T follicular helper cell (primary cell): ENCODE measurements around the gene HOXB9.
A peak's percentile ranks its signal among the peaks of the same experiment; 100 is the strongest.

Source experiments
- DNase-seq: peaks from one replicate; pipeline ENCODE4 v3.0.0-alpha.2; 2020; ENCODE audit warnings: low read depth
- total RNA-seq, 2 experiments: gene quantifications; one replicate each; lab custom pipeline; 2026; lab: John Stamatoyannopoulos, UW

The HOXB9 gene
- 0 to 2.6 reads per million in 2 experiments for total RNA-seq

- no peak for DNase-seq
These were observed at the start of gene HOXB9 for GRCh38 chr17:48626245-48627117. TSS of gene HOXB9 (minus strand) at chr17:48626358. CDS start at chr17:48626269, 89 bp downstream.

DNA sequence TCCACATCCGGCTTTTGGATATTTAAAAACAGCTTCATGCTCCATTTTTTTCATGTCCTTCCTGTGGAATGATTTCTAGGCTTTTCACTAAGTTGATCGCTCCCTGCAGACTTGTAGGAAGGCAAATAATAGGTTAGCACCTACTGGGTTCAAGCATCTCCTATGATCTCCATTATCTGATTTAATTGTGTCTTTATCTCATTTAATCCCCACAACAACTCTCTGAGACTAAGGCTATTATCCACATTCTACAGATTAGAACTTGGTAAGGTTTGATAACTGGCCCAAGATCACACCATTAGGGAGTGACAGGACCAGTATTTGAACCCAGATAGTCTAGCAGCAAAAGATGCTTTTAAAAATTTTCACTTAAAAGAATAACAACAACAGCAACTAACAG lies 46.2 kb upstream of the HOXB9 start:
- no peak for DNase-seq

DNA sequence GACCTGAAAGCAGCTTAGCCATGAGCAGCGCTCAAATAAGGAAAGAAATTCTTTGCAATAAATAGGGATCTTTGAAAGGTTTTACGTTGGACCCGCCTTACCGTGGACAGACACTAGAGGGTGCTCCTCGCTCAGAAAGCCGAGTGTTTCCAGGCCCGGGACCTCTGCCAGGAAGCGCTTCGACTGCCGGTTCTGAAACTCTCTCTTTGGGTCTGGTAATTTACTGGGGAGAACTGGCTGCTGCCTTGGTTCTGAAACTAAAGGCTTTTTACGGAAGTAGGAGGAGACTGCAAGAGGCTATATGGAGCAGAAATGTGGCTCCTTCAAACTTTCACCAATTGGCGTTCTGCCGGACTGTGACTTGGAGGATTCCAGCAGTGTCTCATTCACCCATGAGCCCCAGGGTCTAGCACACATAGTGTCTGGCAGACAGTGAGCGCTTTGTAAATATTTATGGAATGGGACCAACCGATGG lies 45.6 kb upstream of the HOXB9 start:
- peak; percentile 54 for DNase-seq

DNA sequence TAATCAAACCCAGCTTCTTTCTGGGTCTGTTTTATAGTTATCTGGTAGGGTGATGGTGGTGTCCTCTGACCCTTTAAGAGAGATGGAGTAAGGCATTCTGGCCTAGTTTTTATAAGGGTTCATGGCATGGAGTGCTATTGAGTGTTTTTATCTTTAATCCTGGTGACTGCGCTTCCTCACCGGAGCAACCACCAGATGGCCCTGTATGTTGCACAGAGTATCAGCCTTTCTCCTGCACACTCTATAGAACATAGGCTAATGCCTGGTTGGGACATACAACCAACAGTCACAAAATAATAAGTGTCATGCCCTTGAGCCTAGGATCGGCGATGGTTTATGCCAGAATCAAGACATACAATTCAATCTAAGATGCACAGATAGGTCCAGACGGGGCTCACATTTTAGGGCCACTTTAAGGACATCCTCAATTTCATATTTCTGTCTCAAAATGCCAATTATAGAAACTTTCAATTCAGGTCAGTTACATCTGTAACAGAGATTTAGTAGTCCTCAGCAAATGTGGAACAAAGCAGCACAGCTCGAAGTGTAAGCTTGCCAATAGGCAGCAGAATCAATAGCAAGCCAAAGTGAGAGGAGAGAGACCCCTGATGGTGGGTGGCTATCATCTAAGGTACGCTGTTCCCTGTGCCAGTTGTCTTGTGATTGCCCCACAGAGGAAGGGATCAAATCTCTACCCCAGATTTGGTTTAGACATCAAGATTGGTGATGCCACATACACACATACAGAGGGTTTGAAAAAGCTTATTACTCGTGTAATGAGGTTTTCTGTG lies 37.2 kb upstream of the HOXB9 start:
- no peak for DNase-seq

GRCh38 chr17:48655913-48656312 lies 29.8 kb upstream of the HOXB9 start:
- DNase-seq = no peak

DNA sequence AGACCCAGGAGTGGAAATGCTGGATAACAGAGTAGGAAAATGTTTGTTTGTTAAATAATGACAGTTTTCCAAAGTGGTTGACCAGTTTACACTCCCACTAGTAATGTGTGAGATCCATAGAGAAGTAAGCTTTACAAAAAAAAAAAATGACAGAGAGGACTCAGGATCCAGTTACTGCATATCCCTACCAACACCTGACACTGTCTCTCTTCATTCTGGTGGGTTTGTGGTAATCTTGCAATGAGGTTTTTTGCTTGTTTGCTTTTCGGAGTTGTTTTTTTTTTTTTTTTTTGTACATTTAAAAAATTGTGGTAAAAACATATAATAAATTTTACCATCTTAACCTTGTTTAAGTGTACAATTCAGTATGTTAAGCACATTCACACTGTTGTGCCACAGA lies 23.6 kb upstream of the HOXB9 start:
- no peak for DNase-seq

GRCh38 chr17:48647963-48648245 lies 21.7 kb upstream of the HOXB9 start:
- no peak for DNase-seq

DNA sequence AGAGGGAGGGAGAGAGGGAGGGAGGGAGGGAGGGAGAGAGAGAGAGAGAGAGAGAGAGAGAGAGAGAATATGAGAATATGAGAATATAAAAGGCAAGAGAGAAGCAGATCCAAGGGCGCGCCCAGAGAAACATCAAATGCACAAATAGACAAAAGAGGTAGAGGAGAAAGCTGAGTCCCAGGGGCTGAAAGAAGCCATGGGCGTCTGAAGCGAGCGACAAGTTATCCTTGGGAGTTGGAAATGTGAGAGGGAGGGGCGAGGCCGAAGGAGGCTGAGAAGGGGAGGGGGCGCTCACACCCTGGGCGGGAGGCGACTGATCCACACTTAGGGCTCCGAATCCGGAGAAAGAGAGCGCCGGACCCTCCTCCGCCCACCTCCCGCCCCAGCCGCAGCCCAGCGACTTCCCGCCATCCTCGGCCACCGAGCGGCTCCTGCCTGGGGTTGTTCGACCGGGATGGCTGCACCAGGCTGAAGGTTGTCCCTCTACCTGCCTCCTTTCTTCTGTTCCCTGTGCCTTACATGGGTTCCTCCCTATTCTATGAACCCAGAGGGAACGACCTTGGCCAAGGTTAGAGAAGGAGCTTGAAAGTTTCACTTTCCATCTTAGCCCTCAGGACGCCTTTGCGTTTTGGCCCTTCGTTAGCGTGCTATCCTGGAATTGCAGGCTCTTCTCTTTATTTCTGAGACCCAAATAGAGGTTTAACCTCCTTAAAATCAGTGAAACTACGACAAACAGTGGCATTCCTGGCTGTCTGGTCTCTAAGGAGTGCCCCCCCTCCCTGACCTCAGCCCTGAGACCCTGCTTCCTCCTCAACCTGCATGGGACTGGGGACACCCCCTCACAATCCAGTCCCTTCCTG lies 21.2 kb upstream of the HOXB9 start:
- no peak for DNase-seq

DNA sequence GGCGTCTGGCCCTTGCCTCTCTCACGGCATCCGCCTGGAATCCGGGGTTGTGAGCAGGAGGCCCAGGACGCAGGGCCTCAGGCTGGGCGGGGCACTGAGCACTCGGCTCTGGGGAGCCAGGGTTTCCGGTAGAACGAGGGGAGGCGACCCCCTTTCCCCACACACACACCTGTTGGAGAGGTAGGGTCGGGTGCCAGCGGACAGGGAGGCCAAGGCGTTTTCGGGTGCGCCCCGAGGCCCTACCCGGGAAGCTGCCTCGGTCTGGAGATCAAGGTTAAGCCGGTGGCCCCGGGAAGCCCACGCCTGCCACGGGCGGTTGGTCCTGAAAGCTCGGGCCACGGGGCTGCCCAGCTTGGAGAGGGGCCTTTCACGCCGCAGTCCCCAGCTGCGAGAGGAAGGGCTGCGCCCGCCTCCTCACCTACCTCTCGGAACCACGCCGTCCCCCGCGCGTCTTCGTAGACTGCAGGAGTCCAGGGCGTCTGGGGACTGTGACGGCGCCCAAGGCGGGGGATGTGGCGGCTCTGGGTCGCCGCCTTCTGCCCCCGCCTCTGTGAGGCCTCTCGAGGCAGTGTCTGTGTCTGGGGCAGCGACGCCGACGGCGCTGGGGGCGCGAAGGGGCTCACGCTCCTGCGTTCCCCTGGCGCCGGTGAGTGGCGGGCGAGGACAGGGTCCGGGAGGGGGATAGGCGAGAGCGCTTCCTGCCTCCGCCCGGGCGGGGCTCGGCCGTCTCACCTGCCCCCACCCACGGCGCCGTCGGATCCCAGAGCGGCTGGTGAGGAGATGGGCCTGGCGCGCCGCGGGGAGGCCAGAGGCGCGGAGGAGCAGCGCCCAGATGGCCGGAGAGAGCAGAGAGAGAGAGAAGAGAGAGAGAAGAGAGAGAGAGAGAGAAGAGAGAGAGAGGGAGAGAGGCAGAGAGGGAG lies 20.3 kb upstream of the HOXB9 start:
- no peak for DNase-seq

GRCh38 chr17:48645639-48646182 lies 19.6 kb upstream of the HOXB9 start:
- DNase-seq = no peak

DNA sequence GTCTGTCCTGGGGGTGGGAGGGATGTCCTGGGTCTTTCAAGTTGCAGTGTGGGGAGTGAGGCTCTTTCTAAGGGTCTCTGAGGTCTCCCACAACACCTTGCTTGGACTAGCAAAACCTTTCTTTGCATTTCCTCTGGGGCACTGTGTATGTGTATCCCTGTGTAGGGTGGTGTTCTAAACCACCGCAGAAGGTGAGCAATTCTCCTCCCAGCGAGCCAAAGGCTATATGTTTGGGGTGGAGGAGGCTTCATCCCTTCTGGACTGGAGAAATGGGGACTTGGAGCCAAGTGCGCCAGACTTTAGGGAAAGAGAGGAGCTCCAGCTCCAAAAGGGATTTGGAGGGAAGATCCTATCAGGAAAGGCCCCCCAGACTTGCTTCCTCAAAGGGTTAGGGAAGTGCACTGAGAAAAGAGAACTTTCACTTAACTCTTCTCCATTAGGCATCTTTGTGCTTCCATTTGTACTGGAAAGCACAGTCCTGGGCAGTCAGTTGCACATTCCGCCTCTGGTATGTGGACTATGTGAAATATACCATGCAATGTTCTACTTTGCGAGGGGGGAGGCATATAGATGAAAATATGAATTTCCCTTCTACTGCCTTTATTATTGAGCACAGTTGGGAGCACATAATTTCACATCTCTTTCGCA lies 18.9 kb upstream of the HOXB9 start:
- DNase-seq = no peak

GRCh38 chr17:48644159-48644558 lies 18.0 kb upstream of the HOXB9 start:
- no peak for DNase-seq

GRCh38 chr17:48643697-48644012 lies 17.5 kb upstream of the HOXB9 start:
- no peak for DNase-seq

- no peak for DNase-seq
These were observed 16.9 kb upstream of the HOXB9 start for GRCh38 chr17:48642843-48643696.

GRCh38 chr17:48642059-48642842 lies 16.1 kb upstream of the HOXB9 start:
- DNase-seq = no peak

- DNase-seq = no peak
These were observed 15.4 kb upstream of the HOXB9 start for GRCh38 chr17:48641541-48642058.

GRCh38 chr17:48640858-48641180 lies 14.7 kb upstream of the HOXB9 start:
- DNase-seq = no peak
